Activated CD8-positive, alpha-beta memory T cell treated with anti-CD3 and anti-CD28 coated beads, Interleukin-2, amount 50 U/mL, for 48 hours (primary cell): ENCODE data around the gene PPIH.
"Not testable (repeated sequence)": the region's sequence is repeated elsewhere in the genome, so short reads cannot be mapped to it uniquely, and the experiment has no call there.

ENCODE experiments used
- DNase-seq: peaks from one replicate; pipeline ENCODE4 v3.0.0-alpha.2; 2020

Gene PPIH

DNA sequence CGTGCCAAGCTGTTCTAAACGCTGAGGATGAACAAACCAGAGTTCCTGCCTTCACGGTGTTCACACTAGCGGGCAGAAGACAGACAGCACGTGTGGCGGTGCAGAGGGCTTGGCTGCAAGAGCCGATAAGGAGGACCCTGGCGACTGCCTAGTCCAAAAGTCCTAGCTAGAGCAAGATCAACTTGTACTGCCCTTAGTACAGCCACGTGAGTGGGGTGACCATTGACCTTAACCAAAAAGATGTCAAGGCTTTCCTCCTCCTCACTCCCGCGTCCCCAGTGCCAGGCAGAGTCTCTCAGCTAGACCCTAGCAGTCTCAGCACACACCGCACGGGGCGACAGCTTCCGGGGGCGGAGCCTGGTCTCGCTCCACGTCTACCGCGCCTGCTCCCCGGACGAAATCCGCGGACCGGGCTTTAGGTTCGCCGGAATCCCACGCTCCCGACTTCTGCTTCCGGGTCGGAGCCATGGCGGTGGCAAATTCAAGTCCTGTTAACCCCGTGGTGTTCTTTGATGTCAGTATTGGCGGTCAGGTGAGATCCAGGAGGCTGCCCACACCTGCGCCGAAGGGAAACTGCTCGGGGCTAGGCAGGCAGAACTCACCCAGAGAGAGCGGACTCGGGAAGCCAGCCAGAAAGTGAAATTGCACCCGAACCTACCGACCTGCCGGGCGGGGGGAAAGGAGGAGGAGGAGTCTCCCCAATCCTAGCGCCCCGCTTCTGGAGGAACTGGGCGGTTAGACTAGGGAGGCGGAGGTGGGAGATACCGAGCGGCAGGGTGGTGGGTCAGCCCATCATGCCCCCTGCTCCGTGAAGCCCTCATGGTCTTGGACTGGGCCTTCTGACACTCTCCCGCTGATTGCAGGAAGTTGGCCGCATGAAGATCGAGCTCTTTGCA, at the start of gene PPIH:
Gene PPIH, plus strand, starts transcription at position 443 of the 896 bp plus-strand sequence. Its CDS starts 24 bp downstream, at position 467.
- peak; percentile 96 for DNase-seq

DNA sequence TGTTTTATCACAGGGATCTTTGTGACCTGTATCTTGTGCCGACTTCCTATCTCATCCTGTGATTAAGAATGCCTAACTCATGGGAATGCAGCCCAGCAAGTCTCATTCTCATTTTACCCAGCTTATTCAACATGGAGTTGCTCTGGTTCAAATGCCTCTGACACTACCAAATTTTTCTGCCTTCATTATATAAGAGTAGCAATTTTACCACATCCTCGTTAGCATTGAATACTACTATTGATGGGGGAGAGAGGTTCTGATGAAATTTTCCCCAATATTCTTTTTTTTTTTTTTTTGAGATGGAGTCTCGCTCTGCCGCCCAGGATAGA, 44.5 kb upstream of the PPIH start:
- no peak for DNase-seq

DNA sequence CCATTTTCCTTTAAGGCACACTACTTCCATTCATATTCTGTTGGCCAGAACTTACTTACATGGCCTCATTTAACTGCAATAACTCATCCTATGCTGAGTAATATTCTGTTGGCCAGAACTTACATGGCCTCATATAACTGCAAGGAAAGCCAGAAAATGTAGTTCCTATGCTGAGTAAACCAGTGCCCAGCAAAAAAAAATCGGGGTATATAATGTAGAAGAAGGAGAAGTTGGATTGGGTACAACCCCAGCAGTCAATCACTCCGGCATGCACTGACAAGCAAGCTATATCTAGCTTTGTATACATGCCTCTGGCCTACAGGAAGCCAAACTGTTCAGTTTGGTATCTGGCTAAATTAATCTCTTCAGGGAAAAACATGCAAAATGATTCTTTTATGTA, 39.4 kb upstream of the PPIH start:
- DNase-seq, result no peak

DNA sequence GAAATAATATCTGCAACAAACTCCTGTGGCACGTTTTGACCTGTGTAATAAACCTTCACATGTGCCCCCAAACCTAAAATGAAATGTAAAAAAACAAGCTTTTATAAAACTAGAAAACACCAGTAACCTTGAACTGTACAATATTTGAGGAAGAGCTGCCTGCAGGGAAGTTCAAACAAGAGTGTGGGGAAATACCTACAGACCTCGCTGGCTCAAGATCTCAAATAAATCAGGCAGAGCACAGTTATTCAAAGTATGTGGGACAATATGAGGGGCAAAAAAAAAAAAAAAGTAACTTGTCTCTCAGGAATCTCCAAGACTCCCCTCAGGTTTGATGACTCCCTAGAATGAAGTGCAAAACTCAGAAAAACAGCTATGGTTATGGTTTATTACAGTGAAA, 37.9 kb upstream of the PPIH start:
- no peak for DNase-seq

DNA sequence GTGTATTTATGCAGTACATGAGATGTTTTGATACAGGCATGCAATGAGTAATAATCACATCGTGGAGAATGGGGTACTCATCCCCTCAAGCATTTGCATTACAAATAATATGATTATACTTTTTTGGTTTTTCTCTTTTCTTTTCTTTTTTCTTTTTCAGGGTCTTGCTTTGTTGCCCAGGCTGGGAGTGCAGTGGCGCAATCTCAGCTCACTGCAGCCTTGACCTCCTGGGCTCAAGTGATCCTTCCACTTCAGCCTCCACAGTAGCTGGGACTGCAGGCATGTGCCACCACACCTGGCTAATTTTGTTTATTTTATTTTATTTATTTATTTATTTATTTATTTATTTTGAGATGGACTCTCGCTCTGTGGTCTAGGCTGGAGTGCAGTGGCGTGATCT, 37.0 kb upstream of the PPIH start:
- not testable (repeated sequence) for DNase-seq

DNA sequence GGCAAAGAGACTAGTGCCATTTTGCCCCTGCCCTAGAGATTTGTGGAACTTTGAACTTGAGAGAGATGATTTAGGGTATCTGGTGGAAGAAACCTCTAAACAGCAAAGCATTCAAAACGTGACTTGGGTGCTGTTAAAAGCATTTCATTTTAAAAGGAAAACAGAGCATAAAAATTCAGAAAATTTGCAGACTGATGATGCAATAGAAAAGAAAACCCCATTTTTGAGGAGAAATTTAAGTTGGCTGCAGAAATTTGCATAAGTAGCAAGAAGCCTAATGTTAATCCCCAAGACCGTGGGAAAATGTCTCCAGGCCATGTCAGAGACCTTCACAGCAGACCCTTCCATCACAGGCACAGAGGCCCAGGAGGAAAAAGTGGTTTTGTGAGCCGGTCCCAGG, 31.0 kb upstream of the PPIH start:
- DNase-seq, result not testable (repeated sequence)

DNA sequence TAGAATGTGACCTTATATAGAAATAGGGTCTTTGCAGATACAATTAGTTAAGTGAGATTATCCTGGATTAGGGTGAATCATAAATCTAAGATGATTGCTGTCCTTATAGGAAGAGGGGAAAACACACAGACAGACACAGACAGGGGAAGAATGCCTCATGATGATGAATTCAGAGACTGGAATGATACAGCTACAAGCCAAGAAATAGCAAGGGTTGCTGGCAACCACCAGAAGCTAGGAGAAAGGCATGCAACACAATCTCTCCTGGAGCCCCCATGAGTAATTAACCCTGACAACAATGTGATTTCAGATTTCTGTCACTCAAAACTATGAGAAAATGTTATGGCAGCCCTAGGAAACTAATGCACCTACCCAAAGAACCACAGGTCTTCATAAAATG, 19.1 kb upstream of the PPIH start:
- DNase-seq, result no peak

DNA sequence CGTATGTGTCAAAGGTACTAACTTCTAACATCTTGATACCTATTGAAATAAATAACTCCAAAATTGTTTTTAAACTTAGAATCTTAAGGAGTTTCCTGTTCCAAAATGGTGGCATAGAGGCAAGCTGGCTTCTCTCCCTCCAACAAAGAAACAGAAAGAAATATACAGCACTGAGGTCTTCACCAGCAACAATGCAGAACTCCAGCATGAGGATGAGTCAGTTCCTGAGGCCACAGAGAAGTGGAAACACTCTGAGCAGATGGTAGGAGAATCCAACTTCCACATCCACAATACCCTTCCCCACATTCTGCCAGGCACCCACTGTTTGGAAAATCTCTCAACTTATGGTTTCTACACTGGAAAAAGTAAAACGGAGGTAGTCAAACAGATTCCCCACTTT, 12.2 kb upstream of the PPIH start:
- no peak for DNase-seq

DNA sequence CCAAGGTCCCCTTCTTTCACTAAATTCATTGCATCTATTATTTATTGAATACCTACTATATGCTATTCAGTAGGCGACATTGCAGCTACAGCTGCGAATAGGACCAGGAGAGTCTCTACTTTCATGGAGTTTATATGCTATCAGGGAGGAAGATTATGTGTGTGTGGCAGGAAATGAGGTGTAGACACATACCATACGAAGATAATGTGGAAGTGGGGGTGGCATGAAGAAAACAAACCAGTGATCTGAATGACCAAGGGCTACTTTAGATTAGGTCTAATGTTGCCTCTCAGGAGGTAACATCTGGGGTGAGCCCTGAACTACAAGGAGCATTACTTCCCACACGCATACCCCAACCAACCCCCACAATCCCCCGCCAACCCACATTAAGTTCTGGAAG, 1.0 kb upstream of the PPIH start:
- DNase-seq, result no peak

DNA sequence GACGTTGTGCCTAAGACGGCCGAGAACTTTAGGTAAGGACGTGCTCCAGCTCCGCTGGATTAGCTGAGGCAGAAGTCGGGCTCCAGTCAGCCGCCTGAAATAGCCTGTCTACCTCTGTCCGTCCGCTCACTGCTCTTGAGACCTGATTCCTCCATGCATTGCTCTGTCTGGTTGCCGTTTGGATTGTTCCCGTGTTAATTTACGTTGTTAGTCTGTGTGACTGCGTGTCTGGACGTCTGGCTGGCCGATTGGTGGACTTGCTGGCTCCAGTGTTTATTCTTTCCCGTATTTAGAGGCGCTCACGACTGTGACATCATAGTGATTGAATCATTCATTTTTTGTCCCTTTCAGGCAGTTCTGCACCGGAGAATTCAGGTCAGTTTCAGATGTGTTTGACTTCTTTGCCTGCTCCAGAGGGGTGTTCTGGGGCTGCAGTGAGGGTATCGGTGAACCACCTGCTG, 684 bp downstream of the PPIH start:
- no peak for DNase-seq

DNA sequence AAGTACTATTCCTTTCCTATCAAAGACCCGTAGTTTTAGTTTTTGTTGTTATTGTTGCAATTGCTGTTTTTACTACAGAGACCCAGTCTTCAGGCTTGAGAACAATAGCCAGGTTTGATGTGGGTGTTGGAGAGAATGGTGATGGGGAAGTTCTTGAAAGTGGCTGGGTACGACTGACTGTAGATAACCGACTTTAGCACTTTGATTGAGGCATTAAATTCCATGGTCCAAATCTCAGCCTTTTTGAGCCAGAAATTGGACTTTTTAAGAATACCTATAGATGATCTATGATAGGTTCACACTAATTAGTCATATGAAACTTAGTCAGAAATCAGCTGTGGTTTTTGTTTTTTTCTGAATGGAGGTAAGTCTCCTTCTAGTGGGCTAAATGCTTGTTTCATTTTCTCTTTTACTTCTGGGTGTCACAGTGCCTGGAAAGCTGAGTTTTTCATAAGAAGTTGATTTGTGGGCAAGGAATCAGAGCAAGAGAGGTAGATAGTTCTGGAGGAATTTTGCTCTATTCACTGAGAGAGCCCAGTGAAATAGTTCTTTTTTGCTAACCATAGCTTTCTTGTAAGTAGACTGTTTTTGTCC, 2.8 kb downstream of the PPIH start:
- DNase-seq, result no peak

DNA sequence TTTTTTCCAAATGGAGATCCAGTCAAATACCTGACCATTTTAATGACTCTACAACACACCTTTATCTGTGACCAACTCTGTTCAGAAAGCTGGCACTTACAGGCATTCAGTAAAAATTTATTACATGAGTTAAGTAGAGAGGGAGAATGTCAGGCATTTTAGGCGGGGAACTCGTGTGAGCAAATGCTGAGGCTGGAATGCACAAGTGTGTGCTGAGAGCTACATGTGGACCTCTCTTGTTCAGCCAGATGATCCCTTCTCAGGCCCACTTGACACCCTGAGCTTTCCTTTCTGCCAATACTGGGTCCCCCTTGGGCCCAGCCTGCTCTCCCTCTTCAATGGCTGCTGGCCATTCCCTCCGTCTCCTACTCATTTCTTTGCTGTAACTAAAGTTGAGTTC, 11.7 kb downstream of the PPIH start:
- DNase-seq, result no peak

DNA sequence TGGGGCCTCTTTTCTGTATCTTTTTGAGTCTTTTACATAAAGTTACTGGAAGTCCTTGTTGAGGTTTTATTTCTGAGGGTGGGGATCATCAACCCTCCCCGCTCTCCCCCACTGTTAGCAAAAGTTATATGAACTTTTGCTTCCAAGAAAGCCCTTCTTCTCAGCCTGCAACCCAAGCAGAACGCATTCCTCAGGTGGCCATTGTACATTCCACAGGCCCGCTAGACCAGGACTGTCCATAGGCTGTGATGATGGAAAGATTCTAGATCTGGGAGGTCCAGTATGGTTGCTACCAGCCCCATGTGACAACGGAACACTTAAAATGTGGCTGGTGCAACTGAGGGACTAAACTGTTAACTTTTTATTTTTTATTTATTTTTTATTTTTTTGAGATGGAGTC, 12.2 kb downstream of the PPIH start:
- no peak for DNase-seq

DNA sequence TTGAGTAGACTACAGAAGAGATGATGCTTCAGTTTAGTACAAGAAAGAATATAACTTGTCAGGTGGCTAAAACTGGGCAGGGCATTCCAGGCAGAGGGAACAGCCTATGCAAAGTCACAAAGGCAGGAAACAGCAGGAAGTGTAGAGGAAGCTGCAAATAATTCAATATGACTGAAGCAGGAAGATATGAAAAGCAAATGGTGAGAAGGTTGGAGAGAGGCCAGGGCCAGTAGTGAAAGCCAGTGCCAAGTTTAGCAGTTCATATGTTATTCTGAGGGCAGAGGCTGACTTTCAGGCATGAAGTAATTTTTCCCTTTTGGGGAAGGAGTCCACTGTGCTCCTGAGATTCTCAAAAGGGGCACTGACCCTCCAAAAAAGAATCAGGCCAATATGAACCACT, 16.0 kb downstream of the PPIH start:
- no peak for DNase-seq

DNA sequence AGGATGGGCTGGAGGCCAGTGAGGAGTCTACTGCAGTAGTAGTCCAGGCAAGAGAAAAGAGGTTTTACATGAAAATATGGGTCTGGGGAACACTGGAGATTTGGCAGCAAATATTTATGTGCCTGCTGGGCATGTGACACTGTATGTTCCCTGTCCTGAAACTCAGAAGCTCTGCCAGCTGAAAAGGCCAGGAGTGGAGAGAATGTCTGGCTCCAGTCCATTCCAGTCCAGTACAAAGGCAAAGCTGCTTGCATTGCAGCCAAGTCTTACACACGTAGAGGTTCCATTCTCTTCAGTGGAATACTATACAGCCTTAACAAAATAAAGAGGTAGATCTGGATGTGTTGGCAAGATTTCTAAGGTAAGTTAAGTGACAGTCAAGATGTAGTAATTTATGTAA, 16.5 kb downstream of the PPIH start:
- no peak for DNase-seq

DNA sequence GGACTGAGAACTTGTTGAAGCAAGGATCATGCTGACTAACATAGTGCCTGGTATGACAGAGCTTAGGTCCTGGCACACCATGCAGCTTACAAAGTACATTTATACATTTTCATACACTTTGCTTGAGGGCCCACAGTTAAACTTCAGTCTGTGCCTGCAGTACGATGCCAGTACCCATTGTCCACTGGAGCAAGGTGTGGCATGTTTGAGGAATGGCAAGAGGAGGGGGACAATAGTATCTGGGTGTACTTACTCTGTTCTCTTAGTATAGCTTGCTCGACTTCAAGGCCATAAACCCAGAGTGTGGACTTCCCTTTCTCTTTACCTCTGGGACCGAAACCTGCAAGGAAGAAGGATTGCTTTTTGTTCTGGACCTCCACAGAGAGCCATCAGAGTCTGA, 17.2 kb downstream of the PPIH start:
- no peak for DNase-seq

DNA sequence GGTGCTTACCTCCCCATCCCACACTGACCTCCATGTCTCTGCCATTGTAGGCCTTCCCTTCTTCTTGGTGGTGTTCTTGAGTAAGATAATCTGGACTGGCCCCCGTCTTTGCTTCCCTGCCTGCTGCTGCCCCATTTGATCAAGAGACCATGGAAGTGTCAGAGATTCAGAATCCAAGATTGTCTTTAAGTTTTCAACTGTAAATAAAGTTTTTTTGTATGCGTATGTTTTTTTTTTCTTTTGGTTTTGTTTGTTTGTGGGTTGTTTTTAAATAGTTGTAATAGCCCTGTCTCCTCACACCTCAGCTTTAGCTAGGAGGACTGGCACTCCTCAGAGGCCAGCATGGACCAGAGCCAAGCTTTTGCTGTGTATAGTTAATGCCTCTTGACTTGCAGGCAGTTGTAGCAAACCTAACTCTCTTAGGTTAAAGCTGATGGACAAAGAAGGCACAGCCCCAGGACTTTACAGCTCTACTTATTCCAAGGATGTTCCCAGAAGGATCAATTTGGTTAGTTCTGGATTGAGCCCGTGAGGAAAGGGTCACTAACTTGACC, 18.4 kb downstream of the PPIH start:
- DNase-seq, result no peak

DNA sequence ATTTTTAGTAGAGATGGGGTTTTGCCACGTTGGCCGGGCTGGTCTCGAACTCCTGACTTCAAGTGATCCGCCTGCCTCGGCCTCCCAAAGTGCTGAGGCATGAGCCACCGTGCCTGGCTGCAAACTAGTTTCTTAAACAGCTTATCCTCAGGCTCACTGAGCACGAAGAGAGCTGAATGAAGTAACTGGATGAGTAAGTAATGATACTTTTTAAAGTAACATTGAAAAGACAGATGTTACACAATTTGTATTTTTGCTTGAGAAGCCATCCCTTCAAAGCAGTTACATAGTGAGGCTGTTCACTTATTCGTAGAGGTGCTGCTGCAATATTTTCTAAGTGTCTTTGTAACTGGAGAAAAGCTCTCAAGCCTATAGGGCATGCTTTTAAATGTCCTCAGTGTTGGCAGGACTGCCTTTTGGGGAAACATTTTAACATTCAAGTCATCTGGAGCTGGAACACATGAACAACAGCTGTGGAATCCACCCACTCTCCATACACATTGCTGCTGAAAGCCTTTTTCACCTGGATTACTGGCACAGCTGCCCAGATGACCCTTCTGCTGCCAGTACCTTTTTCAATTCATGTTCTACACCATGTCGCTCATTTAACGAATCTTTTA, 21.3 kb downstream of the PPIH start:
- DNase-seq, result no peak

DNA sequence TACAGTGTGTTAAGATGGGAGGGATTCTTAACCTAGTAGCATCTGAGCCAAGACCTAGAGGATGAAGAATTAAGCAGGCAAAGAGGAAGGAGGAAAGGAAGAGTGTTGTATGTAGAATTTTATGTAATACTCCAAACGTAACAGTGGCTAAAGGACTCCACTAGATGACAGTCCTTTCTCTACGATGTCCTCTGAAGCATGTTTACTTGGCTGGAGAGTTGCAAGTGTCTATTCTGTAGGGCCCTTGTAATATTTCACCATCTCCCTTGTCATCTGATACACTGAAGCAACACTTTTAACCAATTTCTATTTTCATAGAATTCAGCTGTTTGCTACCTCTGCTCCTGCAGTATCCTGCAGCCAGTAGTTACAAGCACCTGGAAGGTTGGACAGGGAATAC, 21.8 kb downstream of the PPIH start:
- DNase-seq, result no peak

DNA sequence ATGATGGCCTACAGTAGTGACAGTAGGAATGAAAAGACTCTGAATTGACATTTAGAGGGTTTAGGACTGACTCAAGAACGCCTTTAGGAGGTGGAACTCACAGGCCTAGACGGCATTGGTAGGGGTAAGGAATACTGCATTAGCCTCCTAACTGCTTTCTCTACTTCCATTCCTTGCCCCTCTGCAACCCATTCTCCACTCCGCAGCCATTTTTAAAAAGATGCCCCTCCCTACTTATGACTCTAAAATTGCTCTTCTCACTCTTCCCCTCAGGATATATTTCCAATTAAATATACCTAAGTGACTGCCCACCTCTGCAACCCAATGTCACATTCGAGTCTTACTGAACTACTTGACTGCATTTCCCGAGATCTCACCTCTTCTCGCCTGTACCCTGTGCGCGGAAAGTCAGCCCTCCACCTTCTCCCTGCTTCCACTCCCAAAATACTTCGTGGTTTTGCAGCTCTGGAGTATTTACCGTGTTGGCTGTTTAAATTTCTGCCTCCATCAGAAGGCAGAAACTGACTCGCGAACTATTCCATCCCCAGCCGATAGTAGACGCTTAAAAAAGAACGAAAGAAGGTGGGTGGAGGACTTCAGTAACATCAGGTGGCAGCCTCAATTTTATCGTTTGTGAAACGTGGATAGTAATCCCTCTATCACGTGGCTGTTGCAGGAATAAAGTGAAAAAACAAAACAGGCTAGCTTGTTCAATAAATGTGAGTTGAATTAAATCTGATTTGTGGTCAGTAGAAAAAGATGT, 22.9 kb downstream of the PPIH start:
- DNase-seq, result no peak

DNA sequence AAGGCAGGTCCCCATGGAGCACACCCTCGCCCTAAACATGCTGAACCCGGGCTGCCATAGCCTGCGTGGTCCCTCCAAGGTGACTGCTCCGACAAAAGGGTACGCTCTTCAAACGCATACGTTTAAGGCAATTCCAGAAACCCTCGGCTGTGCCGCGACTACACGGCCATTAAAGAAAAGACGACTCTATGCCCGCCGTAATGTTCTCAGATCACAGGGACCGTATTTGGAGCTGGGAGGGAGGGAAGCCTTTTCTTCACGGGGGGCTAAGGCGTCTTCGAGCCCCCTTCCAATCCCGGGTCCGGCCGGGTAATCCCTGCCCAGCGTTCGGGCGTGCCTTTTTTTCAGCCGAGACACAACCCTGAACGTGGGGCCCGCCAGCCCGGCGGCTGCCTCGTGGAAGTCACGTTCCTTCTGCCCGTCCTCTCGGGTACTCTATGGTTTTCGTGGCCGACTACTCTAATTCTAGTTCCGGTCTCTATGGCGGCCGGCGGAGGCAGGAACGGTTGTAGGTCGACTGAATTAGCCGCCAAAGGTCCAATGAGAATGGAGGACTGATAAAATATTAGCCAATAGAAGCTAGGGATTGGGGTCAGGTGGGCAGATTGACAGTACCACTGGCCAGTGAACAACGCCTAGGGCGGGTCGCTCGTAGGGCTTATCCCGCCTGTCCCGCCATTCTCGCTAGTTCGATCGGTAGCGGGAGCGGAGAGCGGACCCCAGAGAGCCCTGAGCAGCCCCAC, 23.7 kb downstream of the PPIH start, which contains the start of gene YBX1:
Gene YBX1, plus strand, starts transcription at position 678 of the 743 bp plus-strand sequence. CDS start 148 bp downstream, outside the sequence.
- DNase-seq, result peak; percentile 95

DNA sequence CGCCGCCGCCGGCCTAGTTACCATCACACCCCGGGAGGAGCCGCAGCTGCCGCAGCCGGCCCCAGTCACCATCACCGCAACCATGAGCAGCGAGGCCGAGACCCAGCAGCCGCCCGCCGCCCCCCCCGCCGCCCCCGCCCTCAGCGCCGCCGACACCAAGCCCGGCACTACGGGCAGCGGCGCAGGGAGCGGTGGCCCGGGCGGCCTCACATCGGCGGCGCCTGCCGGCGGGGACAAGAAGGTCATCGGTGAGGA, 24.2 kb downstream of the PPIH start:
- DNase-seq, result not testable (repeated sequence)
